ENCODE measurements around the gene SNRPA1. TPM values are rescaled to one million over a fixed set of nuclear protein-coding genes. Genes with fewer than 3 reads are reported as not detected.

Gene SNRPA1
- total and polyA plus RNA-seq, 9 of the 15 experiments (the other 6 are each of a cell fraction or from before 2014, with no cell fraction given) = 62.7 to 245 (median 189) TPM

GRCh38 chr15:101294731-101295606 lies at the start of gene SNRPA1 (continued):
- peak; percentile 93 for TF ChIP-seq GABPA (tag; conservative IDR thresholded peaks at IDR 0.05; ENCODE audit: low read depth)
- TF ChIP-seq HEY1 (CRISPR knock-in tag; IDR thresholded peaks at IDR 0.05; ENCODE audit: borderline replicate concordance) = no peak
- TF ChIP-seq ZNF407 (IDR thresholded peaks at IDR 0.05; ENCODE audit: low read depth) = no peak
- no peak for TF ChIP-seq ZNF133 (CRISPR knock-in tag; IDR thresholded peaks at IDR 0.05)
- no peak for TF ChIP-seq HMG20B (CRISPR knock-in tag; IDR thresholded peaks at IDR 0.05)
- peak; percentile 94 for TF ChIP-seq E2F1 (CRISPR knock-in tag; IDR thresholded peaks at IDR 0.05)
- 0 out of 2 replicates have a peak, but pooled peaks have one; percentile 41 for TF ChIP-seq ZNF224 (CRISPR knock-in tag; IDR thresholded peaks at IDR 0.05)
- no peak for TF ChIP-seq PPARD (CRISPR knock-in tag; IDR thresholded peaks at IDR 0.05)
- TF ChIP-seq ZNF232 (CRISPR knock-in tag; IDR thresholded peaks at IDR 0.05) = 0 out of 2 replicates have a peak, but pooled peaks have one; percentile 46
- TF ChIP-seq TOE1 (IDR thresholded peaks at IDR 0.05; ENCODE audit: borderline replicate concordance) = peak; percentile 86
- no peak for TF ChIP-seq TOE1 (CRISPR knock-in tag; IDR thresholded peaks at IDR 0.05; ENCODE audit: borderline replicate concordance, low read depth)
- TF ChIP-seq, protein P1, sequence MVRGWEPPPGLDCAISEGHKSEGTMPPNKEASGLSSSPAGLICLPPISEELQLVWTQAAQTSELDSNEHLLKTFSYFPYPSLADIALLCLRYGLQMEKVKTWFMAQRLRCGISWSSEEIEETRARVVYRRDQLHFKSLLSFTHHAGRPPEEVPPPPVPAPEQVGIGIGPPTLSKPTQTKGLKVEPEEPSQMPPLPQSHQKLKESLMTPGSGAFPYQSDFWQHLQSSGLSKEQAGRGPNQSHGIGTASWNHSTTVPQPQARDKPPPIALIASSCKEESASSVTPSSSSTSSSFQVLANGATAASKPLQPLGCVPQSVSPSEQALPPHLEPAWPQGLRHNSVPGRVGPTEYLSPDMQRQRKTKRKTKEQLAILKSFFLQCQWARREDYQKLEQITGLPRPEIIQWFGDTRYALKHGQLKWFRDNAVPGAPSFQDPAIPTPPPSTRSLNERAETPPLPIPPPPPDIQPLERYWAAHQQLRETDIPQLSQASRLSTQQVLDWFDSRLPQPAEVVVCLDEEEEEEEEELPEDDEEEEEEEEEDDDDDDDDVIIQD (CRISPR knock-in tag; IDR thresholded peaks at IDR 0.05) = no peak
- TF ChIP-seq XRCC3 (IDR thresholded peaks at IDR 0.05) = no peak
- no peak for TF ChIP-seq ATF1 (CRISPR knock-in tag; IDR thresholded peaks at IDR 0.05)
- TF ChIP-seq ATF1 (tag; IDR thresholded peaks at IDR 0.05) = peak; percentile 78

Measured in K562 (cell line).